NCI-H345 (cell line): ENCODE results near the gene ATP12A.
A peak's percentile ranks its signal among the peaks of the same experiment; 100 is the strongest.

Experiments
- DNase-seq: peaks from one replicate; lab custom pipeline; 2025; lab: John Stamatoyannopoulos, UW

The ATP12A gene

DNA sequence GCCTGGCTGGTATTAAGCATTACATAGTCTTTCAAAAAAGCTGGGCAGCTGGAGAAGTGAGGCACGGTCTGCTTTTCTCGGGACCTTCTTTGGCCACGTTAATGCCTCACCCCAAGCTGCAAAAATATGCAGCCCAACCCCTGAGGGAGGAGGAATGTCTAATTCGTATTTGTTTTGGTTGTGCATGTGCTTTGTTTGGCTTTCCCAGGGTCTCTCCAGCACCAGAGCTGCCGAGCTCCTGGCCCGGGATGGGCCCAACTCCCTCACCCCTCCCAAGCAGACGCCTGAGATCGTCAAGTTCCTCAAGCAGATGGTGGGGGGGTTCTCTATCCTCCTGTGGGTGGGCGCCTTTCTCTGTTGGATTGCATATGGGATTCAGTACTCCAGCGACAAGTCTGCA, 7.9 kb downstream of the ATP12A start:
- DNase-seq: no peak

DNA sequence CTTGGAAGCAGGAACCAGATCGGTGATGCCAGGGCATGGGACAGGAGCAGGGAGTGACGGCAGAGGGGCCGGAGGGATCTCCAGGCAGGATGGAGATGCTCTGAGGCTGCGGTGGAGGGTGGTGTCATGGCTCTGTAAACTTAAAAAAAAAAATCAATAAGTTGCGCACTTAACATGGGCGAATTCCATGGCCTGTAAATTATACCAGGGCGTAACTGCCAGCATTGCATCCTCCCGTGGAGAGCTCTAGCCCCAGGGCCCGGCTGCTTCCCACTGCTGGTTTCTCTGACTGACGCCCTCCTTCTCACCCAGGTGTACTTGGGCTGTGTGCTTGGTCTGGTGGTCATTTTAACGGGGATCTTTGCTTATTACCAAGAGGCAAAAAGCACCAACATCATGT, 8.7 kb downstream of the ATP12A start:
- peak; percentile 5 for DNase-seq

DNA sequence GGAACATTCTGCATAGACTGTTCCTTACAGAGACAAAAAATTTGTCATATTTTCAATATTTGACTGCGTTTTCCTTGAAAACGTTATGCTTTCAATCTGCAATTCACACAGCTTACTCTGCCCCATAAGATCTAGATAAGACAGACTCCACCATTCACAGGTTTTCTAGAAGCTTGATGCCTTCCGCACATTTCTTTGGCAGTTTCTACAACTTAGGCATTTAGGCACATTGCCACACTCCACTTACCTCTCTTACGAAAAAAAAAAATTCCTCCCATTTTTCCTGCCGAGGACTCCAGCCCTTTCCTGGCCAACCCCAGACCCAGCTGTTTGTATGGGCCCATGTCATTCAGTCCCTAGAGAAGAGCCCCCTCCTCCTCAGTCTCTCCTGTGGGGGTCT, 11.2 kb downstream of the ATP12A start:
- no peak for DNase-seq

DNA sequence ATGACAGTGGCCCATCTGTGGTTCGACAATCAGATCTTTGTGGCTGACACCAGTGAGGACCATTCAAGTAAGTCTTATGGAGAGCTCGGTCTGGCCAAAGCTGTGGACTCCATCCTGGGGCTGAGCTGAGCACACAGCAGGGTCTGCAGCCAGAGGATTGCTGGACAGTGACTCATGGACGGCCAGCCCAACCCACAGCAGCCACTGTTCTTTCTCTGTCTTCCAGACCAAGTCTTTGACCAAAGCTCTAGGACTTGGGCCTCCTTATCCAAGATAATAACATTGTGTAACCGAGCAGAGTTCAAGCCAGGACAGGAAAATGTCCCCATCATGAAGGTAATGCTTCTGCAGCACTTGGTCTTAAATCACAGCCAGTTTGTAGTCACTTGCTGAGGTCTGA, 12.4 kb downstream of the ATP12A start:
- DNase-seq: no peak

DNA sequence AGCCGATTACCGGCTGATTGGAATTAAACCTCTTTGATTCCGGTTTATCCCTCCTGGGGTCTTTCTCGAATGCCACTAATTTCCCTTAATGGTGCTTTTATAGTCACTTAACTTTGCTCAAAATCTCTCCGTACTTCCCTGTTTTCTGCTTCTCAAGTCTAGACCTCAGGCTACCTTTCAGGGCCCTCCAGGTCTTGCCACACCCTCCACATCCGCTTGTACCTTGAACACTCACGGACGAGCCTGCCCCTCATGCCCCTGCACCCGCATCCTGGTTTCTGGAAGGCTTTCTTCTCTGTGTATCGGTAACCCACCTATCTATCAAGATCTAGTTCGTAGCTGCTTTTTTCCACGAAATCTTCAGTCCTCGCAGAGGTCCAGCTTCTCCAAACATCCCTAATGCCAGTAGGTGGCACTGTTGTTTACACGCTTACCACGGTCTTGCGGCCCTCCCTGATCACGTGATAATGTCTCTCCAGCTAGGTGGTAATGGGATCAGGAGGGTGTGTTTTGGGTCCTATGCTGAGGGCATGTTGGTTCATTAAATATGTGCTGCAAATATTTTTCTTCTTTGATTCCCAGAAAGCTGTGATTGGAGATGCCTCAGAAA, 13.8 kb downstream of the ATP12A start:
- DNase-seq: peak; percentile 63

DNA sequence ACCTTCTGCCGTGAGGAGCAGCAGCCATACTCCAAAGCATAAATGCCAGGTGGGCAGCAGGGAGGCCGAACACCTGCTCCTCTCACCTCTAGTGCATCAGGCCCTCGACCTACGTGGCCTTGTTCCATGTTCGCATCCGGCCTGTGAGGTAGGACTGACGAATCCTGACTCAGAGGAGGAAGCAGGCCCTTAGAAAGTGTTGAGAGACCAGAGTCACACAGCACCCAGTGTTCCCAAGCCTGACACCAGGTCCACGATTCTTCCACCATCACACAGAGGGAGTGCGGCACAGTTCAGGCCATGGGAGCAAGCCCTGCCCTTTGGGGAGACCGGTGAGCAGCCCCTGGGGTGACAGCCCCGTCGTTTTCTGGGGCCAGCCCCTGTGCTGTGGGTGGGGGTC, 14.7 kb downstream of the ATP12A start:
- DNase-seq: no peak

DNA sequence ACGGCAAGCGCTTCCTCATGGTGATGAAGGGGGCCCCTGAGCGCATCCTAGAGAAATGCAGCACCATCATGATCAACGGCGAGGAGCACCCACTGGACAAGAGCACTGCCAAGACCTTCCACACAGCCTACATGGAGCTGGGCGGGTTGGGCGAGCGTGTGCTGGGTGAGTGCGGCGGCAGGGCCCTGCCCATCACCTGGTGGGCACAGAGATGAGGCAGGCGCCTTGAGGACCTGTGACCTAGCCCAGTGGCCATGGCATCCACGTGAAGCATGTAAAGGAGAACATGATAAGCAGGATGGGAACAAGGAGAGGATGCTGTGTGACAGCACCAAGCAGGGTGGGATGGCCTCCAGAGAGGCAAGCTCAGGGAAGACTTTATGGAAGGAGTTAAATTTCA, 18.5 kb downstream of the ATP12A start:
- DNase-seq: no peak

DNA sequence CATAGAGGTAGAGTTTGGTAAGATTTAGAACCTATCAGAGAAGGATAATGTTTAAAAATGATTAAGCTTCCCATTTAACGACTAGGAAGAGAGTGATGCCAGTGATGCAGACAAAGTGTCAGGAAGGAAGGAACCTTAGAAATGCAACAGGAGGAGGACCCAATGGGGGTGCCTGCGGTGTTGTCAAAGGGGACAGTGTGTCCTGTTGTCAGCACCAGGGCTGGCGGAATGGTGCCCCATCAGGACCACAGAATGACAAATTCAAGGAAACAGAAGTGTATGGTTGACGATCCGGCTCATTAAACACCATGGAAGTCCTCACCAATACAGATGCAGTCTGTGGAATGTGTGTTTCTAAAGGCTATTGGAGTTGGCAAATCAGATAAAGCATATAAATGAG, 19.3 kb downstream of the ATP12A start:
- DNase-seq: no peak

DNA sequence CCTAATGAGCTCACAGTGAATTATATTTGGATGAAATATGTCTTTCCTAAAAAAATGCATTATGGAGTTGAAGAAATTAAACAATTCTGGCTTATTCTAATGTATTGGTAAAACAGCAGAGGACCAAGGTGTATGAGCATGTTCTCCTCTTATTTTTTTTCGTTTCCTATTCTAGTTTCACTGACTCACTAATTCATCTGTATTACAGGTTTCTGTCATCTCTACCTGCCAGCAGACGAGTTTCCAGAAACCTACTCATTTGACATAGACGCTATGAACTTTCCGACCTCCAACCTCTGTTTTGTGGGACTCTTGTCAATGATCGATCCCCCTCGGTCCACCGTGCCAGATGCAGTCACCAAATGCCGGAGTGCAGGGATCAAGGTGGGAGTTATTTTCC, 20.3 kb downstream of the ATP12A start:
- no peak for DNase-seq

DNA sequence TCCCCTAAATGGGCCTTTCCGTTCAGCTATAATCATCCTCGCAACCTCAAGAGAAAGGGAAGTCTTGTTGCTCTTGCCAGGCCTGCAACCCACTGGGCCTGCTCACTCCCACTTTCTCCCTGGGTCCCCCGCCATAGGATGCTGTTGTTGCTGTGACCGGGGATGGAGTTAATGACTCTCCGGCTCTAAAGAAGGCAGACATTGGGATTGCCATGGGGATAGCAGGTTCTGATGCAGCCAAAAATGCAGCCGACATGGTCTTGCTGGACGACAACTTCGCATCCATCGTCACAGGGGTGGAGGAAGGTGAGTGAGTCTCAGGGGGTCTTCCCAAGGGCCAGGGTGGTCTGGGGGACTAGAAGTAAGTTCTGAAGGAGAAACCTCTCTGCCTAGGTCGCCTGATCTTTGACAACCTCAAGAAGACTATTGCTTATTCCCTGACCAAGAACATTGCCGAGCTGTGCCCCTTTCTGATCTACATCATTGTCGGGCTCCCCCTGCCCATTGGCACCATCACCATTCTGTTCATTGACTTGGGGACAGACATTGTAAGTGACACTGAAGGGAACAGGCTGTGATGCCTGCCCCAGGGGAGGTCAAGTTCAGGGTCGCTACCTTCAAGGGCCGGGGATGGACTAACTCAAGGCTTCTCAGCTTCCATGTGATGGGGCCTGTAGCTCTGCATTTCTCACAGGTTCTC, 26.8 kb downstream of the ATP12A start:
- no peak for DNase-seq

DNA sequence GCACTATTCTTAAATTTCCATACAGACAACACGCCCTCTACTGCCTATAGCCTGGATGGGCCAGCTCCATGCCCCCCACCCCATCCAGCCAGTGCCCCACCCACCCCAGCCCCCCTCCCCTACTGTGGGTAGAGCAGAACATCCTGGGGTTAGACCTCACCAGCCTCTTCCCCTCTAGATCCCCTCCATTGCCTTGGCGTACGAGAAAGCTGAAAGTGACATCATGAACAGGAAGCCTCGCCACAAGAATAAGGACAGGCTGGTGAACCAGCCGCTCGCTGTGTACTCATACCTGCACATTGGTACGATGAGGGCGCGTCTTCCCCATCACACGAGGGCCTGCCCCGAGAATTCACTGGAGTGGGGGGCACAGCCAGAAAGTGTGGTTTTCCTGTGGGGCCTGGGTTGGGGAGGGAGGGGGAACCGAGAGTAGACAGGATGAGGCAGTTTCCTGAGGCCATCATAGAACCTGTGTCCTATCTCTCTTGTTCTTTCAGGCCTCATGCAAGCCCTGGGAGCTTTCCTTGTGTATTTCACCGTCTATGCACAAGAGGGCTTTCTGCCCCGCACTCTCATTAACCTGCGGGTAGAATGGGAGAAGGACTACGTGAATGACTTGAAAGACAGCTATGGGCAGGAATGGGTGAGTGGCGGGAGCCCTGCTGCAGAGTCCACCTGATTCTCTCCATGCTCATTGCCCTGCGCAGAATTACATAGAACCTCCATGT, 29.1 kb downstream of the ATP12A start:
- DNase-seq: no peak

DNA sequence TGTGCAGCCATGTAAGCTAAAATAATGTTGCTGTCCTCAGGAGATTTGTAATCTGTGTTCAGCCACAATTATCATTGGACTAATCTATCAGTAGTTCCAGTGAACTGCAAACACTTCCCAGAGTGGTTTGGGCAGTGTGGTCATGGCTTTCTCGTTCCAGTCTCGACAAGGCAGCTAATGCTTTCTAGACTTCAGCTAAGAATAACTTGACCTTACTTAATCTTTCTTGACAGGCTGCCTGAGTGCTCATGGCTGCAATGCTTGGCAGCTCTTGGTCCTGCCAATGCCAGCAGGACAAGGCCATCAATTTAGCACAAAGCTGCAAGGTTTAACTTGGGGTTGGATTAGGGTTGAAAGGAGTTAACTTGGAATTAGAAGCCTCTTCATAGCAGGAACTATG, 32.8 kb downstream of the ATP12A start:
- DNase-seq: no peak

DNA sequence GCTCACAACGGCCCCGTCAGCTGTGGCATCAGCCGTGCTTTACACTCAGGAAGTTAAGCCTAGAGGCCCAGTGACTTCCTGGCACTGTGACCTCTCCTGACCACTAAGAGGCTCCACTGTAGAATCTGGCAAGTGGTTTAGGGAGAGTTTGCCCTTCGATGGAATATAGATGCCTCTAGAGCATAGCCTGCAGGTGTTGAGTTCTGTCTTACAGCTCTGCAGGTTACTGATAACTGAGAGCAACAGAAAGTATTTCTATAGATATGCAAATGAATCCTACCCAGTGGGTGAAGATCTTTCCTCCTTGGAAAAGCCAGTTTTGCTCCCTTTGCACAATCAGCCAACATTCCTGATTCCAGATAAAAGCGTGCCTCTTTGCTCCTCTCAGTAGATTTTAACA, 35.8 kb downstream of the ATP12A start:
- no peak for DNase-seq

DNA sequence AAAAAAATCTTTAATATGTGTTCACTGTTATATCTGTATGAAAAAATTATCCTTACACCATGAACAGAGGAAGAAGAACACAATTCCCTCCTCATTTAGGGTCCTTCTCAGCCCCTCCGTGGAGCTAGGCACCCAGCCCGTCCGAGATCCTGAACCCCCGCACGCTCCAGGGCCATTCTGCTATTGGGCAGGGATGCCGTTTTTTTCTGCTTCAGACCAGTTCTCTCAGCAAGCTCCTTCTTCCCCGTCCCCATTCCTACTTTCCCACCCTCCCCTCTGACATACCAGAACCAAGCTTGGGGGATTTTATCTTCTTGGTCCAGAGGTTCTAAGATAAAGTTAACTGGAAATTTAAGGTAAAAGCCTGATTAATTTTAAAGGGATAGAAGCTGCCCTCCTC, 36.2 kb downstream of the ATP12A start:
- no peak for DNase-seq

DNA sequence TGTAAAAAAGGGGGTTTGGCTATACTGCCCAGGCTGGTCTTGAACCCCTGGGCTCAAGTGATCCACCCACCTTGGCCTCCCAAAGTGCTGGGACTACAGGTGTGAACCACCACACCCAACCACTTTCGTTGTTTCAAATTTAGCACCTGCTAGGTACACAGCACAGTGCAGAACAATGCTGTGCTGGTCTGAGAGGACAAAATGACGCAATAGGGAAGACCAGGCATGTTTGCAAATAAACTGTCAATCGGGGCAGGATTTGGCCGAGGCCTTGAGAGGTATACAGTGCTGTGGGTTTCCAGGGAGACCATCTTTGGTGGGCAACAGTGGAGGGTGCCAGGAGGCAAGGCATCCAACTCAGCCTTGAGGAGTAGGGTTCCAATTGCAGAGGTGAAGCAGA, 37.0 kb downstream of the ATP12A start:
- no peak for DNase-seq

DNA sequence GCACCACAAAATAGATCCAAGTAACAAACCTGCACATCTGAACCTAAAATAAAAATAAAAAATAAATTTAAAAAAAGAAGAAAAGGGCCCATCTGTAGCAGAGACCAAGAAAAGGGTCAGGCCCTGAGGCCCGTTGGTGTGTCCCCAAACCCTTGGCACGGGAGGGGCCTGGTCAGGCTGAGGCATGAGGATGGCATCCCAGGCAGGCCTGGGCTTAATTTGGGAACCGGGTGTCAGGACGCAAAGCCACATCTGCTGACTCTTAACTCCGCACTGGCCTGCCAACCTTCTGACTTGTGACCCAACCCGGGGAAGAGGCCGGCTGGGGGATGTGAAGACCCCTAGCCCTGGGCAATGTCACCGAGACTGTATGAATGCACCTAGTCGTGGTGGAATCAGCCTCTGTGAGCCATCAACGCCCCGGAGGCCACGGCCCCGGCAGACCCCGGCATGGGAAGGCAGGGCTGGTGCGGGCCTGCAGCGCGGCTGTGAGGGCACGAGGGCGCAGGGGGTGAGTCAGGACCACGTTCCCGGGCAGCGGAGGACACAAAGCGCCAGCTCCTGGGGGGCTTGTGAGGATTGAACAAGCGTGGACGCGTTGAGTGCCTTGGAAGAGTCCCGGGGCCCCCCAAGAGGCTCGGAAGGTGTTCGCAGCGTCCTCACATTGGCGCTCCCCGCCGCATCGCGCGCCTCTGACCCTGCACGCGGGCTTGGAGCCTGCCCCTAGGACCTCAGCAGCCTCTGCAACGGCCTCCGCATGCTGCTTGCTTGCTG, 38.2 kb downstream of the ATP12A start:
- DNase-seq: no peak

DNA sequence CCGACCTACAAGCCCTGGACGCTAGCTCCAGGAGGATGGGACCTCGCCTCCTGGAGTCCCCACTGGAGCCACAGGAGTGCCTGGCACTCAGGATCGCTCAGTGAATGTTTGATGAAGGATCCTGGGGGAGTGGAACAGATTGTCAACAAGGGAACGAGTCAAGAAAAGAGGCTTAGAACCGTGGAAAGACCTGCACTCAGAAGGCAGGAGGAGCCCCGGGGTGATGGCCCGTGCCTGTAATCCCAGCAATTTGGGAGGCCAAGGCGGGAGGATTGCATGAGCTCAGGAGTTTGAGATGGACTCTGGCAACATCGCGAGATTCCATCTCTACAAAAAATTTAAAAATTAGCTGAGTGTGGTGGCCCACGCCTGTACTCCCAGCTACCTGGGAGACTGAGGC, 38.9 kb downstream of the ATP12A start:
- no peak for DNase-seq

DNA sequence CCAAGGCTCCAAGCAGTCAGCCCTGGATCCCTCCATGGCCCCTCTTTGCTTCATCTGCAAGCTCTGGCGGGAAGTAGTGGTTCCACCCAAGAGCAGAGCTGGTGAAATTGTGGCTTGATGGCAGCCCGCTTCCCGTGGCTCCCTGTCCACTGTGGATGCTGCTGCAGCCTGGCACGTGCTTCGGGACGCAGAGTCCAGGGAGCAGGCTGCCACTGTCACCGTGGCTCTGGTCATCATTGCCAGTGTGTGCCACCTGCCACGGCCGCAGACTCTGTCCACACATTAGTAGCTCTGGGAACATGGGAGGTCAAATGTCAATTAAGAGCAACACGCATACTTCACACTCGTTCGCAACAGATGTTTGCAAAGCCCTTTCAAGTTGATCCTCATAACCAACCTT, 43.0 kb downstream of the ATP12A start:
- no peak for DNase-seq

DNA sequence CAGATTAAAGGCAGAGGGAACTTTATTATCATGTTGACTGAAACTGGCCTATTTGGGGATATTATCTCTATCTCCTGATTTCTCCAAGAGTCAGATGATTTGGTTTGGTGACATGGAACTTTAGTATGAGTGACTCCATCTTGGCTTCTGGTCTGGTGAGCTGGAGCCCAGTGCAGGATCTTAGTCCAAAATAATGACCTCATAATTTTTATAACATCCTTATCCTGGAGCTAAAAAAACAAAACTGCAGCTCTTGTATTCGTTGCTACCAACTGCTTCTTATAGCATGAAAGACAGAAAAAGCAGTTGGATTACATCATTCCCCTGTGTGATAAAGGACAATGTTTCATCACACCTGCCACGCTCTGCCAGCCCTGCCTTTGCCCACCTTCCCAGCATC, 44.5 kb downstream of the ATP12A start:
- DNase-seq: no peak

DNA sequence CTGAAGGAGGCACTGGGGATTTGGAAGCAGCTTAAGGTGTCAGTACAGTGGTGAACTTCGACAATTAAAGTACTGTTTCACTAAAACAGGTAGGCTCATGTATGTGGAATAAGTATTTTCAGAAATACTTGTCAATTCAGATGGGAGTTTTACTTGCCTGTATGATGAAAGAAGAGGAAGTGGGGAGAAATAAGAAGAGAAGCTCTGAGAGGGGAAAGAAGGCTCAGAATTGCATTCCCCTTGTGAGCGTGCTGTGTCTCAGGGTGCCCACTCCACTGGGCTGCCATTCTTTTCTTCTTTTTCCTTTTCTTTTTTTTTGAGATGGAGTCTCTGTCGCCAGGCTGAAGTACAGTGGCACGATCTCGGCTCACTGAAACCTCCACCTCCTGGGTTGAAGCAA, 45.2 kb downstream of the ATP12A start:
- no peak for DNase-seq

DNA sequence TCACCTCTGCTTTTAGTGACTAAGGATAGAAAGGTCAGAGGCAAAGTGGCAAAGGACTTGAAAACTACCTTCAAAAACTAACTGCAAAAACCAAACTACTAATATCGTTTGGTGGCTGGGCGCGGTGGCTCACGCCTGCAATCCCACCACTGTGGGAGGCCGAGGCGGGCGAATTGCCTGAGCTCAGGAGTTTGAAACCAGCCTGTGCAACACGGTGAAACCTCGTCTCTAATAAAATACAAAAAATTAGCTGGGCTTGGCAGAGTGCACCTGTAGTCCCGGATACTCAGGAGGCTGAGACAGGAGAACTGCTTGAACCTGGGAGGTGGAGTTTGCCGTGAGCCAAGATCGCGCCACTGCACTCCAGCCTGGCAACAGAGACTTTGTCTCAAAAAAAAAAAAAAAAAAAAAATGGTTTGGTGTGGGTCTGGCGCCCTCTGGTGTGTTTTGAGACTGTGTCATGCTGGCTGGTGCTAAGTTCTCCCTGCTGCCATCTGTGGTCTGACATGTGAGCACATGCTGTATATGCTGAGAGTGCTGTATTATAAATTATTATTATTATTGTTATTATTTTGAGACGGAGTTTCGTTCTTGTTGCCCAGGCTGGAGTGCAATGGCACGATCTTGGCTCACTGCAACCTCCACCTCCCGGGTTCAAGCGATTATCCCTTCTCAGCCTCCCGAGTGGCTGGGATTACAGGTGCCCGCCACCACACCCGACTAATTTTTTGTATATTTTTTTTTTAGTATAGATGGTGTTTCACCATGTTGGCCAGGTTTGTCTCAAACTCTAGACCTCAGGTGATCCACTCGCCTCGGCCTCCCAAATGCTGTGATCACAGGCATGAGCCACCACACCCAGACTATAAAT, 47.8 kb downstream of the ATP12A start:
- DNase-seq: peak; percentile 58
